Inferior parietal cortex (tissue), 1 donor: ENCODE data around the gene SPAG6.
"Not testable (repeated sequence)": the region's sequence is repeated elsewhere in the genome, so short reads cannot be mapped to it uniquely, and the experiment has no call there.

ENCODE experiments used
- DNase-seq: peaks from one replicate; pipeline ENCODE4 v3.0.0-alpha.2; 2016; ENCODE audit errors: extremely low spot score

Gene SPAG6

DNA sequence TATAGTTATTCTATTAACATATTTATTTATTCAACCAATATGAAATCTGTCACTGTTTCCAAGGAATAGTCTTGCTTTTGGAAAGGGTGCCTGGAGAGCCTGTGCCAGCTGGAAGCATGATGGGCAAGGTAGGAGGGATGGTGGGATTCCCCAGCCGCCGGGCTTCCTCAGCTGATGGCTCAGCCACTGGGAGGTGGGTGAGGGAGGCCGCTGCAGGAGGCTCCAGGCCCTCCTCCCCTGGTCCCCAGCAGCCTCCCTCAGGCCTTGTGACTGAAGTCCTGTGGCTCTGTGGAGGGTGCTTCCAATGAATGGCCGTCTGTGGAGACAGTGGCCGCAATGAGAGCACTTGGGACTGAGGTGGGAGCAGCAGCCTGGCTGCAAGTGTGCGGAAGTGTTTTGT is 27.0 kb downstream of the SPAG6 start:
- DNase-seq = no peak

DNA sequence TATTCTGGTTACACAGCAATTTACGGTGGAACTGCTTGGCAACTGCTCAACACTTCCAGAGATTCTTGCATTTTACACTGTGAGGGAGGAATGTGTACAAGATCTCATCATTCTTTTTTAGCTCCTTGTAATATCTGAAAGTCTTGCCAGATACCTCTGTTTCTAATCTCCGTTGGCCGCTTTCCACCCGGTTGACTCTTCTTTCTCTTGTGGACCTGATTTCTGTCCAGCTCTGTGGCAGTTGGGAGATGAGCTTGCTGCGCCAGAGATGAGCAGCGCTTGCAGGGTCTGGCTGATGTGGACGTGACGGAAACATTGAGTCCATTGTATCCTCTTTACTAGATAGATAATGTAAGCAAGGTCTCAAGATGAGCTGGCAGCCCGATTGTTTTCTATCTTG is 27.6 kb downstream of the SPAG6 start:
- DNase-seq = no peak

DNA sequence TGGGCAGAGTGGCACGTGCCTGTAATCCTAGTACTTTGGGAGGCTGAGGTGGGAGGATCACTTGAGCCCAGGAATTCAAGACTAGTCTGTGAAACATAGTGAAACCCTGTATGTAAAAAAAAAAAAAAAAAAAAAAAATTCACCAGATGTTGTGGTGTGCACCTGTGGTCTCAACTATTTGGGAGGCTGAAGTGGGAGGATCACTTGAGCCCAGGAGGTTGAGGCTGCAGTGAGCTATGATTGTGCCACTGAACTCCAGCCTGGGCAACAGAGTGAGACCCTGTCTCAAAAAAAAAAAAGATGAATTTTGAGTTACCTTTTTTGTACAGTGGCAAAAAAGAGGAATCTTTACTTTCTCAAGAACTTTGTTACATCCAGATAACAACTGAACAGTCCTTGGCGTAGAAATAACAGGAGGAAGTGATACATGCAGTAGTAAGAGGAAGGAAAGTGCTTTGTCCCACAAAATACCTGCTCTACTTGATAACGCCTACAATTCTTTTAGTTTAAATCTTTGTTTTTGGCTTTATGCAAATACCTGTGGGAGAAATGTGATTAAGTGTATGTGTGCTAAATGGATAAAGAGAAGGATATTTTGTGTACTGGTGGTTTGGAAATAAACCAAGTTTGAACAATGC is 29.3 kb downstream of the SPAG6 start:
- no peak for DNase-seq

DNA sequence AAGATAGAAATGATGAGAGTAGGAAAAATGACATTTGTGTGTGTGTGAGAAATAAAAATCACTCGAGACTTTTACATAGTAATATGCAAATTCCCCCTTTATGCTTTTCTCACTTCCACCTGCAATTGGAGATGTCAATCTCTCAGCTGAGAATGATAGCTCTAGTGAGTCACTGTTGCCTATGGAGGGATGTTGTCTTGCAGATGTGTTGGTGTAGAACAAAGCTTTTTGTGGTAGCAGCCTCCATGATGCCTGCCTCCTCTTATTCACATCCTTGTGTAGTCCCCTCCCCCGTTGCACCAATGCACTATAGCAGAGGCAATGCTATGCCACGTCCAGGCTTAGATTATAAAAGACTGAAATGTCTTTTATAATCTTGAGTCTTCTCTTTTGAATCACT is 33.8 kb downstream of the SPAG6 start:
- DNase-seq = no peak

DNA sequence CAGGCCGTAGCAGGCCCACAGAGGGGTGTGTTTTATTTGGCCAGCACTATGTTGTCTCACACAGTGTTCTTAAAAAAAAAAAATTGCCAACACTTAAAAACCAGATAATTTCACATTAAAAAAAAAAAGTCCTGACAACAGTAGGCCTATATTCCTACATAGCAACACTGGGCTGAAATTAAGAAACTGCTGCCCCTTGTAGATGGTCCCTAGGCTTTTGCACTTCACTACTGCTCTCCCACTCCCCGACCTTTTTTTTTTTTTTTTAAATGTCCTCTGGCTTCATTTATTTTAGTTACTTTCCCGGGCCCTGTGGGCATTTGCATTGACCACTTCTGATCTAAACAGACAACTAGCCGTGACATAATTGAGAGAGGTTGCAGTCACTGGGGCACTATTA is 36.0 kb downstream of the SPAG6 start:
- DNase-seq = no peak

DNA sequence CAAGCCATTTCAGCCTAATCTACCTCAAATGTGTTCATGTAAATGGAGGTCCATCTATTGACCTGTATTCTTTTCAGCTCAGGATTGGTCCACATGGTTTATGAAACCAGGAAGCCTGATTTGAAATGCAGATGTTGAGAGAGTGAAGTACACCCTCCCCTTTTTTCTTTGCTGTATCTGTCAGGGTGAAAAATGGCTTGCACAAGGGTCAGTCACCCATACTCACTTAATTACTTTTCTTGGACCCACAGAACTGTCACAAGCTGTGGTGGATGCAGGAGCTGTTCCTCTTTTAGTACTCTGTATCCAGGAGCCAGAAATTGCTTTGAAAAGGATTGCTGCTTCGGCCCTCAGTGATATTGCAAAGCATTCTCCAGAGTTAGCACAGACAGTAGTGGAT is 41.2 kb downstream of the SPAG6 start:
- no peak for DNase-seq

DNA sequence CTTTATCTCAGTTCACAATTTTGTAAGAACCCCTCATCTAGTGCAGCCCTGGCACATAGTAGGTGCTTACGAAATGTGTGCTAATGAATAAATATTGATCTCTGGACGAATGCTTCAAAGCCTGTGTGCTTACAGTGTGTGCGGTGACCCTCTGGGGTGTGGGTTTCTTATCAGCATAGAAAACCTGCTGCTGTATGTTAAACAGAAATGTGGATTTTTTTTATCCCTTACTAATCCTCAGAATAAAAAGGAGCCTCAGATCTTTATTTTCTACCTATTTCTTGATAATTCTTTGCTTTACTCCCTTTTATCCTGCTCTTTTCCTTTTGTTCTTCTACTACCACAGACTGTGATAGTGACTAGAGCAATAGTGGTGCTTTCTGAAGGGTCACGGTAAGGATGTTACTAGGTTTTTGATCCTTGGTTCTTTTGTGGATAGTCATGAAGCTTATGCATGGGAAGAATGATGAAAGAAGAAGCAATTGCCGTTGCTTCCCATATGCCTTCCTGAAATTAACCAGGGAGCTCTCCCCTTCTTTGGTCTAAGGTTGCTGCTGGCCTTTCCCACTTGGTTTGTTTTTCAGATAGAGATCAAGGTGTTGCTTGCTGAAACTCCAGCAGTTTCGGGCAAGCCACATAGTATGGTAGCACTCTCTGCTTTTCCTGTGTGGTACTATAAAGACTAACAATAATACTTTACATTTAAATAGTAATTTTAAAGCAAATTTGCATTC is 44.7 kb downstream of the SPAG6 start:
- DNase-seq = no peak

DNA sequence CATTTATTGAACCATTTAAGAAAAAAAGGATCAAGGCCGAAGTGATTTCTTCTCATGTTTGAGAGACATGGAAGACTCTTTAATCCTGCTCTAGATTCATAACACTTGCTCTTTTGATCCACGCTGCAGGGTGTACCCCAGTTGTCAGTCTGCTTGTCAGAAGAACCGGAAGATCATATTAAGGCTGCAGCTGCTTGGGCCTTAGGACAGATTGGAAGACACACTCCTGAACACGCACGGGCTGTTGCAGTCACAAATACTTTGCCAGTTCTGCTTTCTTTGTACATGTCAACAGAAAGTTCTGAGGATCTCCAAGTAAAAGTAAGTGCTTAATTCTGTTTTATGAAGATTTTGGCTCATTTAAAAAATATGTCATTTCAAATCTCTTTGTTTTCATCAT is 46.3 kb downstream of the SPAG6 start:
- DNase-seq = no peak

DNA sequence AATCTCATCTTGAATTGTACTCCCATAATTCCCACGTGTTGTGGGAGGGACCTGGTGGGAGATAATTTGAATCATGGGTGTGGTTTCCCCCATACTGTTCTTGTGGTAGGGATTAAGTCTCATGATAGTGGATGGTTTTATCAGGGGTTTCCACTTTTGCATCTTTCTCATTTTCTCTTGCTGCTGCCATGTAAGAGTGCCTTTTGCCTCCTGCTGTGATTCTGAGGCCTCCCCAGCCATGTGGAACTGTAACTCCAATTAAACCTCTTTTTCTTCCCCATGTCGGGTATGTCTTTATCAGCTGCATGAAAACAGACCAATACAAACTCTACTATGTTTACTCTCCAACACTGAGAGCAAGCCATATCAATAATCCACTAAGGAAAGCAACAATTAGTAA is 50.9 kb downstream of the SPAG6 start:
- not testable (repeated sequence) for DNase-seq

DNA sequence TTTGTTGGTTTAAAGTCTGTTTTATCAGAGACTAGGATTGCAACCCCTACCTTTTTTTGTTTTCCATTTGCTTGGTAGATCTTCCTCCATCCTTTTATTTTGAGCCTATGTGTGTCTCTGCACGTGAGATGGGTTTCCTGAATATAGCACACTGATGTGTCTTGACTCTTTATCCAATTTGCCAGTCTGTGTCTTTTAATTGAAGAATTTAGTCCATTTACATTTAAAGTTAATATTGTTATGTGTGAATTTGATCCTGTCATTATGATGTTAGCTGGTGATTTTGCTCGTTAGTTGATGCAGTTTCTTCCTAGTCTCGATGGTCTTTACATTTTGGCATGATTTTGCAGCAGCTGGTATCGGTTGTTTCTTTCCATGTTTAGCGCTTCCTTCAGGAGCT is 61.6 kb downstream of the SPAG6 start:
- not testable (repeated sequence) for DNase-seq

DNA sequence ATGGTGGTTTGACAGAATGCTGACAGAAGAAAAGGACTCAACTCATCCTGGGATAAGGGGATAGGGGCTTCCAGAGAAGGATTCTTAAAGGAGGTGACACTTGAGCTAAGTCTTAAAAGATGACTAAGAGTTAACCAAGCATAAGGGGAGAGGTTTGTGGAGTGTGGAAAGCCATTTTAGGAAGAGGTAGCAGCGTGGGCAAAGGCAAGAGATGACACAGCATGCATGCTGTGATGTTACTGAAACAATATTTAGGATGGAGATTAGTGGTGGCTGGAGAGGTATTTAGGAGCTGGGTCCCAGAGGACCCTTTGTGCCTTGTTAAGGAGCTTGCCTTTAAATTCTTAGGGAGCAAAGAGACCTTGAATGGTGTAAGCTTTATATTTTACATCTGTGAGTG is 65.1 kb downstream of the SPAG6 start:
- no peak for DNase-seq

DNA sequence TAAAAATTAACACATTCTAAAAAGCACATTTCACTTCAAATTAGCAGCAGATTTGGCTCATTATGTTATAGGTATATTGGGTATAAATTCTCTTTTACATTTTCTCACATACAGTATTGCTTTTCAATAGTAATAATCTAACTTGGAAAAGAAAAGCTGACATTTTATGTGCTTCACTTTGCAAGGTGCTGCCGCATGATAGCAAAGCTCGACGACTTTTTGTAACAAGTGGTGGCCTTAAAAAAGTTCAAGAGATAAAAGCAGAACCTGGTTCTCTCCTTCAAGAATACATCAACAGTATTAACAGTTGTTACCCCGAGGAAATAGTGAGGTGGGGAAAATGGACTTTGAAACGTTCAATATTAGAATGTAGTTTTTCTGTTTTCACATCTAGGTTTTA is 65.5 kb downstream of the SPAG6 start:
- DNase-seq = no peak

DNA sequence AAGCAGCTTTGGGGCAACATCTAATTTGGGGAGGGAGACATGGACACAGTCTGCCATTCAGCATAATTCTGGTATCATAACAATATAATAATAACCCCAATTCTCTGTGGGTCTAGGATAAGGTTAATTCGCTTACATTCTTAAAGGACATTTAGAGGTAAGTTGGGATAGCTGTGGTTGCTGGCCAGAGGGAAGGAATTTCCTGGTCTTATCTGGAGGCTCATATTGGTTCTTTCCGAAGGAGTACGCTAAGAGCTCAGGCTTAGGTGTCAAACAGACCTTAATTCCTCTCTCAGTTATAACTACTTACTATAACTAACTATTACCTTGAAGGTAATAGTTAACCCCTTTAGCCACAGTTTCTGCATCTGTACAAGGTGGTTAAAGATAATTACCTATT is 68.8 kb downstream of the SPAG6 start:
- DNase-seq = no peak

DNA sequence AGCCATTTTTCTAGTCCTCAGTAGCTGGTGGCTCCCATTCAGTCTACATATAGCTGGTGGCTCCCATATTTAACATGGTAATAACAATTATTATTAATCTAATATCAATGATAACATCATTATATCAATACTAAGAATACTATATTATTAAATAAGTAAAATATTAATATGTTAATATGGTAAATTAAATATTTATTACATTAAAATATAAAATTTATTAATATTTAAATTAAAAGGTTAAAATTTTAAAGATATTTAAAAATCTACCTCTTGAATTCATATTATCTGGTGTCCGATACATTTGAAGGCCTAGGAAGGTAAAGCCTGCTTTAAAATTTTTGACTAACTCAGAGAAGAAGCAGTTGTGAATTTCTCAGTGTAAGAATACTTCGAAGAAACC is 69.8 kb downstream of the SPAG6 start:
- no peak for DNase-seq

DNA sequence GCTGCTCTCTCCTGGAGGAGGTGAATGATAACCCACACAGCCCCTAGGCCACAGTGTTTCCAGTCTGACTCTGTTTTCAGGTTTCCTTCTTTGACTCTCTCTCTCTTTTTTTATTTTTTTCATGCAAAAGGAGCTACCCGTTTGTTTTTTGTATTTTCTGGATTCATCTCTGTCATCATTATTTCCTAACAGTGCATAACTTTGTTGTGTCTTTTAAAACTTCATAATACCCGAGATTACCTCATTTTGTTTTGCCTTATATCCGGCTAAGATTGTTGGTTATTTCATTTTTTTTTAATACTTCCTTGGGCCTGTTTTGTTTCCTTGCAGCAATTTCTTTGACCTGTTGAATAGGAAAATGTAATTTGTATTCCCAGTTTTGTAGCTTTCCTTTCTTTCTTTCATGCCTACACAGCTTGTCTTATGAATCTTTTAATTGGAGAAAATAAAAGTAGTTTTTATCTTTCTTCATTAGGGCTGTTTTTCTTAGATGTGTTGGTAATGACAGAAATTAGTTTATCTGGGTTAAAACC is 72.5 kb downstream of the SPAG6 start:
- no peak for DNase-seq

DNA sequence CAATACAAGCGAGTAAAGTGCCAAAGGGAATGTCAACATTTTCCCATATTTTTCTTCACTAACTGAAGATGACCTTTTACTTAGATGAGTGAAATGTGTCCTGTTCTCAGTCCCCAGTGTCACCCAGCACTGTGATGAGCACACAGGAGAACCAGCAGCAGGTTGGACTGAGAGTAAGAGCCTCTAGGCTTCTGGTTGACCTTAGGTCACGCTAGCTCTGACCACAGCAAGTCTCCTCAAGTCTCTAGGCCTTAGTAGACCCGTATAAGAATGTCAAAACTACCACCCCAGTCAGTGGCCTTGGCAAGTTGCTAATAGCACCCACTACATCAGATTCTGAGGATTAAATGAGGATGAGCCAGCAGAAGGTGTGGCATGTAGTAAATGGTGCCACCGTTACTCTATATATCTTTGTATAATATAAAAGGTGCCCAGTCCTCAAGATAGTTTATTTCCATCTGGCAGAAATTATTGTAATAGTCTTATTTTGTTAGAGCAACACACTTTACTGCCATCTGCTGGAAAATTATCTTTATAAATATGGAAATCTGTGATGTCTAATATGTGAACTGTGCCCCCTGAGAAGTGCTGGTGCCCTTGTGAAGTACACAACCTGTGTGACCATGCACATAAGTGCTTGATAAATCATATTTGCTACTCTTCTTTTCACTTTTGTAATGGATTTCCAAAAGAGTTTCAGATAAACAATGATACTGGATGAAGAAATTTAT is 75.7 kb downstream of the SPAG6 start:
- DNase-seq = no peak

DNA sequence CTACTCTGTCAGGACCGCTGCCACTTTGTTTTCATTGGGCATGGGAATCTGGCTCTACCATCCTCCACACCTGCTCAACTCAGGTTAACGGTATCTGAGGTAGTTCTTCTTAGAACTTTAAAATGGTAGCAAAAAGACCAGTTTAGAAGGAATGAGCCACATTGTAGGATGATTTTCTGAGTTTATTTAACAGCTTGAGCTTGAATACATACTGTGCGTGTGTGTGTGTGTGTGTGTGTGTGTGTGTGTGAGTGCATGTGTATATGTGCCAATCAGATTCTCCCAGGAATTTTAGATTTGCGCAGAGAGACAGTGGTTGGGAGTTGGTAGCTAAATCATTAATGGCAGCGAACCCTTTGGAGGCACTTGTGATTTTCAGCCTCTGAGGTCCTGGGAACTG is 81.4 kb downstream of the SPAG6 start:
- no peak for DNase-seq

DNA sequence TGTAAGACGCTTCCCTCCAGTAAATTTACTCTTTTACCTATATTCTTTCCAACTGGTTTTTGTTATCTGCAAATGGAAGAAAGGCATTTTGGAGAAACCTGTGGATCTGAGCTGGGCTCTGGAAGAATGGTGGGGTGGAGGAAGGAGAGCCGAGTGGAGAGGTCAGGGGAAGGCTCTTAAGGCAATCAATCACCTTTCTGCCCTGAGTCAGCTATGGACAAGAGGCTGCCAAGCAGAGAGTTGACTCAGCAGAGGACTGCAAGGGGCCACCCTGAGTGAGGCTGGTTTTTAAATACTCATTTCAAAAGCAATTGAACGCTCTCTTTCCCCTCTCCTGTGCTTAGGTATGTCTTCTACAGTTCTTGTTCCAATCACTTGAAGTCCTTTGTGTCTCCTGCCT is 81.8 kb downstream of the SPAG6 start:
- no peak for DNase-seq

DNA sequence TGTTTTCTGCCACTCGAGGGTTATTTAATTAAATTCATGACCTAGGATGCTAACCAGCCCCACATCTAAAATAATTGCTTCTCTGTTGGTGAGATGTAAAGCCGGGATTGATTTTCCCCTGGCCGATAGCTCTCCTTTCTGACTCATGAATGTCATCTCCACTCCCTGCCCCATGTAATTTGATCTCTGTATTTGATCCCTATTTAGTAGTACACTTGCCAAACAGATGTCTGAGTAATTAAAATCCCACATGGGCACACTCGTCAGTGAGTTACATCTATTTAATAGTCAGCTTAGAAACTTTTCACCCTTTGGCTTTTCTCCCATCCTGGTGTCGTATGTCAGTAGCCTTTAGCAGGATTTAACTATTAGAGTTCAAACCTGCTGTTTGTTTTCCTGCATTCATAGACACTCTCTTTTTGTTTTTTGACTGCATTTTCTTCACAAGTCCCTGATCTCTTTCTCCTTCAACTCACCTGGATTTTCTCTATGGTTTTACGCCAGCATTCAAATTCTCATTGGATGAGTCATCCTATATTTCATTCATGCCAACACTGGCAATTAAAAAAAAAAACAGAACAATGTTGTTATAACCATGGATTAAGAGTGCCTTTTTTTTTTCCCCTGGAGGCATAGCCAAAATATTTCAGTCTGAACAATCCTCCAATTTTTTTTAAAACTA is 82.7 kb downstream of the SPAG6 start:
- DNase-seq = no peak

DNA sequence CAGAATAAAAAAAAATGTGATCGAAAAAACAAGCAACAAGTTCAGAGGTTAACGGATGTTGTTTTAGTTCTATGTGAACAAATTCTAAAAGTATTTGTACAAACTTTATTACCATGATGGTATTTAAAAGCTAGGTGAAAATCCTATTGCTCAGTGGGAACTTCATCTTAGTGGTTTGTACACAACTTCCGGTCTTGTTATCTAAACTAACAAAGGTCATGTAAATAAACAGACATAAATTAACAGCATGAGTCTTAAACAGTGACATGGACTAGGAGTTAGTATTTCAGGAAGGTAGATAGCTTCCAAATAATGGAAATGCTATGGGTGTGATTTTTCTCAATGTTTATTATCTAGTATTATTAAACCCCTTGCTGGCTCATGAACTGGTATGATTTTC is 83.8 kb downstream of the SPAG6 start:
- no peak for DNase-seq

DNA sequence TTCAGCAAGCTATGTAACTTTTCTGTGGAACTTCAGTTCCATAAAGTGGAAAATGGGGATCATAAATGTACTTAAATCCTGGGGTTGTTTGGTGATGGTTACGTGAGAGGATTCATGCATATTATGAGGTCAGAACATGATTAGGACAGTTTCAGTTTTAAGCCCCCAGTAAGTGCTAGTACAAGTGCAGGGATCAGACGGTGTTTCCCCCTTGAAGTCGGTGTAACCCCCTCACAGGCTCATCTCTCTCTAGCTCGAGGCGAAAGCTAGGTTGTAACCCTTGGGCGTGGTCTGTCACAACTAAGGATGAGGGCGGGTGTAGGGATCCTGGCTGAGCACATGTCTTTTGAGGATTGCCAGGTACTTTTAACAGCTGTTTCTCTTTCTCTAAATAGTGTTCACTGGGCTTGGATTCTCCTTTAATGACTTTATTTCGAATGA is 84.7 kb downstream of the SPAG6 start:
- DNase-seq = no peak

DNA sequence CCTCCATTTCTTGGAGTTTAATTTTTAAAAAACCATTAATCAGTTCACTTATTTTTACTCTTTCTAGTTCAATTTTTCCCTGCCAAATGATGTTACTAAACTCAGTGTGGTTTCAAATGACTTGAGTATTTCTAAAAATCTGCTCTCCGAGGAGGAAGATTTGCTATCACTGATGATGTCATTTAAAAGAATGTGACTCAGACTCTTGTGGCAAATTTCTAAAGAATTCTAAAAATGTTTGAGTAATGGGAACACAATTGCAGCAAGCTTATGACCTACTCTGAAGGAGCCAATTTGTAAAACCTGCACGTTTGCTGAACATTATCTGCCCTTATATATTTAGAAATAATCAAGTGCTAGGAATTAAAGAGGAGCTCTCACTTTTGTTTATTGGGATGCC is 88.6 kb downstream of the SPAG6 start:
- DNase-seq = peak; percentile 38
